ENCODE data around the gene ZNF670. TPM values are rescaled to one million over a fixed set of nuclear protein-coding genes. Genes with fewer than 3 reads are reported as not detected.
"Not testable (repeated sequence)": the region's sequence is repeated elsewhere in the genome, so short reads cannot be mapped to it uniquely, and the experiment has no call there.

Gene ZNF670
- total RNA-seq, 1 experiment from 2014 or later = 5.6 TPM

DNA sequence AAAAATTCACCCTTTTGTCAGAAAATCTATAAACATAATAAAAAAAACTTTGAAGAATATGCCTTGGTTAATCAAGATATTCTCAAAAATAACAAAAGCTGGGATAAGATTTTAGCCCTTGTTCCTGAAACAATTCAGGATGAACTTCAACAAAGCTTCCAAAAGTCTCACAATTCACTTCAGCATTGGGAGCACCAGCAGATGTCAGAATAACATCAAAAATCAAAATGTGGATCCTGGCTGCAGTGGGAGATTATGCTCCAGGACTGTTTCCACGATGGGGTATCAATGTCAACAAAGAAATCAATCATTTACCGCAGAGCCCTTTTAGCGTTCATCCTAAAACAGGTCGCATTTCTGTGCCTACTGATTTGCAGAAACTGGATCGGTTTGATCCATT, 35.2 kb downstream of the ZNF670 start:
- no peaks in the 10 kb centered on the region for H3K9me2 ChIP-seq (replicated peaks; ENCODE audit: low read length)
- intact Hi-C loops (cut with micrococcal nuclease) = no loop called here
- H3K79me2 ChIP-seq (ENCODE audit: low read length) = peaks cover 6% of the 10 kb centered on the region; the same call in 1 of the 2 replicates
- no peak overlapping the region for H3K27ac ChIP-seq (ENCODE audit: low read length)
- no peaks in the 10 kb centered on the region for H4K20me1 ChIP-seq (ENCODE audit: low read length)
- TF ChIP-seq EZH2phosphoT487 (IDR thresholded peaks at IDR 0.05; ENCODE audit: borderline replicate concordance, low read length) = no peak
- TF ChIP-seq EZH2 (IDR thresholded peaks at IDR 0.05; ENCODE audit: low read length, unreplicated experiment) = no peak
- TF ChIP-seq, protein P1, sequence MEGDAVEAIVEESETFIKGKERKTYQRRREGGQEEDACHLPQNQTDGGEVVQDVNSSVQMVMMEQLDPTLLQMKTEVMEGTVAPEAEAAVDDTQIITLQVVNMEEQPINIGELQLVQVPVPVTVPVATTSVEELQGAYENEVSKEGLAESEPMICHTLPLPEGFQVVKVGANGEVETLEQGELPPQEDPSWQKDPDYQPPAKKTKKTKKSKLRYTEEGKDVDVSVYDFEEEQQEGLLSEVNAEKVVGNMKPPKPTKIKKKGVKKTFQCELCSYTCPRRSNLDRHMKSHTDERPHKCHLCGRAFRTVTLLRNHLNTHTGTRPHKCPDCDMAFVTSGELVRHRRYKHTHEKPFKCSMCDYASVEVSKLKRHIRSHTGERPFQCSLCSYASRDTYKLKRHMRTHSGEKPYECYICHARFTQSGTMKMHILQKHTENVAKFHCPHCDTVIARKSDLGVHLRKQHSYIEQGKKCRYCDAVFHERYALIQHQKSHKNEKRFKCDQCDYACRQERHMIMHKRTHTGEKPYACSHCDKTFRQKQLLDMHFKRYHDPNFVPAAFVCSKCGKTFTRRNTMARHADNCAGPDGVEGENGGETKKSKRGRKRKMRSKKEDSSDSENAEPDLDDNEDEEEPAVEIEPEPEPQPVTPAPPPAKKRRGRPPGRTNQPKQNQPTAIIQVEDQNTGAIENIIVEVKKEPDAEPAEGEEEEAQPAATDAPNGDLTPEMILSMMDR (conservative IDR thresholded peaks at IDR 0.05; ENCODE audit: low read depth, low read length) = no peak
- no peaks in the 10 kb centered on the region for H3K27me3 ChIP-seq (ENCODE audit: low read length)
- no TSS peak for BruUV-seq (replicated peaks)
- no peak overlapping the region for H2AFZ ChIP-seq (ENCODE audit: low read length)
- H3K4me2 ChIP-seq (ENCODE audit: low read length) = no peak overlapping the region
- no peaks in the 10 kb centered on the region for H3K4me1 ChIP-seq (ENCODE audit: insufficient read depth, low read length)
- ATAC-seq (no peak), DNase-seq (no peak)
- ChIA-PET POLR2A (ENCODE audit: unreplicated experiment) (no interaction called here), CTCF (no interaction called here)
- peaks cover 82% of the 10 kb centered on the region for H3K9me3 ChIP-seq (ENCODE audit: low read length)
- H3F3A ChIP-seq (ENCODE audit: low read length, unreplicated experiment) = no peaks in the 10 kb centered on the region
- no peak overlapping the region for H3K9ac ChIP-seq (ENCODE audit: low read length)
- H3K36me3 ChIP-seq (ENCODE audit: low read depth, low read length) = peaks cover 91% of the 10 kb centered on the region
- no peak overlapping the region for H3K4me3 ChIP-seq (ENCODE audit: low read length)

GRCh38 chr1:247037511-247038320, 40.9 kb downstream of the ZNF670 start:
- ChIA-PET CTCF (no interaction called here), POLR2A (ENCODE audit: unreplicated experiment) (interaction anchor here (0.9 kb wide), 1 partner anchor 13 kb away, joined by 6 read pairs; no protein-coding TSS in a partner anchor)
- Histone ChIP-seq H3K9me3 (ENCODE audit: low read length) (peaks cover 78% of the 10 kb centered on the region), H4K20me1 (ENCODE audit: low read length) (no peaks in the 10 kb centered on the region), H3K79me2 (ENCODE audit: low read length) (peaks cover 2% of the 10 kb centered on the region; the same call in 1 of the 2 replicates), H3K27ac (ENCODE audit: low read length) (no peak overlapping the region), H3K4me1 (ENCODE audit: insufficient read depth, low read length) (no peaks in the 10 kb centered on the region), H3F3A (ENCODE audit: low read length, unreplicated experiment) (no peaks in the 10 kb centered on the region), H3K9ac (ENCODE audit: low read length) (no peak overlapping the region), H3K36me3 (ENCODE audit: low read depth, low read length) (peaks cover 90% of the 10 kb centered on the region), H3K27me3 (ENCODE audit: low read length) (no peaks in the 10 kb centered on the region), H3K4me3 (ENCODE audit: low read length) (peak overlapping the region; percentile 24; the same call in 1 of the 2 replicates), H2AFZ (ENCODE audit: low read length) (no peak overlapping the region), H3K4me2 (ENCODE audit: low read length) (no peak overlapping the region), H3K9me2 (replicated peaks; ENCODE audit: low read length) (no peaks in the 10 kb centered on the region)
- intact Hi-C loops (cut with micrococcal nuclease) = no loop called here
- TF ChIP-seq EZH2 (IDR thresholded peaks at IDR 0.05; ENCODE audit: low read length, unreplicated experiment) (no peak), EZH2phosphoT487 (IDR thresholded peaks at IDR 0.05; ENCODE audit: borderline replicate concordance, low read length) (no peak)
- TF ChIP-seq, protein P1 (conservative IDR thresholded peaks at IDR 0.05; ENCODE audit: low read depth, low read length) = no peak
- DNase-seq = no peak
- BruUV-seq (replicated peaks) = no TSS peak
- no peak for ATAC-seq

- H3K79me2 ChIP-seq (ENCODE audit: low read length); H3K4me3 ChIP-seq (ENCODE audit: low read length); H3K9me2 ChIP-seq (replicated peaks; ENCODE audit: low read length); DNase-seq; H3K27ac ChIP-seq (ENCODE audit: low read length); H4K20me1 ChIP-seq (ENCODE audit: low read length); H3K27me3 ChIP-seq (ENCODE audit: low read length); H3K4me2 ChIP-seq (ENCODE audit: low read length); ATAC-seq; H3K4me1 ChIP-seq (ENCODE audit: insufficient read depth, low read length); intact Hi-C loops (cut with micrococcal nuclease); H3F3A ChIP-seq (ENCODE audit: low read length, unreplicated experiment); POLR2A ChIA-PET (ENCODE audit: unreplicated experiment); H3K9ac ChIP-seq (ENCODE audit: low read length); CTCF ChIA-PET; BruUV-seq (replicated peaks); H2AFZ ChIP-seq (ENCODE audit: low read length): not testable (repeated sequence)
- peaks cover 41% of the 10 kb centered on the region for H3K36me3 ChIP-seq (ENCODE audit: low read depth, low read length)
- H3K9me3 ChIP-seq (ENCODE audit: low read length) = peaks cover 55% of the 10 kb centered on the region
Observed at GRCh38 chr1:247032306-247032705, 46.3 kb downstream of the ZNF670 start.

Other genes with a start within 250 kb of the ZNF670 start
- 38.0 and 52.3 TPM in 2 replicates for gene AHCTF1, start 146.9 kb downstream of the ZNF670 start, total RNA-seq (2014; rRNA removed)
- gene ZNF695, start 70.8 kb downstream of the ZNF670 start, total RNA-seq (2014; rRNA removed) = 14.7 and 15.8 TPM in 2 replicates
- gene ZNF669, start 25.5 kb upstream of the ZNF670 start, total RNA-seq (2014; rRNA removed) = 12.3 and 14.1 TPM in 2 replicates
- gene ZNF124, start 93.2 kb upstream of the ZNF670 start, total RNA-seq (2014; rRNA removed) = 19.9 and 22.2 TPM in 2 replicates
- not detected in 2 replicates for gene VN1R5, start 177.3 kb upstream of the ZNF670 start, total RNA-seq (2014; rRNA removed)

Measured in PC-3 (cell line).